DND-41 (cell line): ENCODE data around the gene TRIP12.
A peak's percentile ranks its signal among the peaks of the same experiment; 100 is the strongest.

Experiments used
- ATAC-seq: fragments of 200-7000 bp; cut with Tn5 transposase; 3 replicates; pipeline ENCODE4 v1.9.1; 2021; ENCODE audit warnings: low read depth; ENCODE audit not compliant: insufficient read depth
- DNase-seq: peaks from one replicate; pipeline ENCODE4 v3.0.0-alpha.2; 2020
- H2AFZ ChIP-seq: 2 replicates; pipeline ENCODE4 v1.6.0; 2012; ENCODE audit warnings: low read depth, low read length
- H3K27ac ChIP-seq: 2 replicates; pipeline ENCODE4 v1.5.1; 2012; ENCODE audit warnings: low read length, inconsistent platforms
- H3K27me3 ChIP-seq: fragments of 200-600 bp; sonication (generic); 2 replicates; pipeline ENCODE4 v1.6.0; 2012; ENCODE audit warnings: low read length, mild to moderate bottlenecking, inconsistent platforms; ENCODE audit not compliant: insufficient read depth, poor library complexity
- H3K36me3 ChIP-seq: 2 replicates; pipeline ENCODE4 v1.5.1; 2012; ENCODE audit warnings: low read length, inconsistent platforms; ENCODE audit not compliant: insufficient read depth
- H3K4me1 ChIP-seq: 2 replicates; pipeline ENCODE4 v1.5.1; 2012; ENCODE audit warnings: mild to moderate bottlenecking, low read length; ENCODE audit not compliant: insufficient read depth
- H3K4me2 ChIP-seq: 2 replicates; pipeline ENCODE4 v1.6.0; 2012; ENCODE audit warnings: mild to moderate bottlenecking, moderate library complexity, low read length, inconsistent platforms; ENCODE audit not compliant: insufficient read depth
- H3K4me3 ChIP-seq, 2 experiments: fragments of 200-600 bp in 1 of 2; shearing (Covaris generic) in 1 of 2; 2 replicates each; pipeline ENCODE4 v1.5.1; 2012 to 2016; ENCODE audit warnings: inconsistent platforms in 2 of 2, low read length in 2 of 2, mild to moderate bottlenecking in 2 of 2, low read depth in 1 of 2, moderate library complexity in 1 of 2
- H3K79me2 ChIP-seq: 2 replicates; pipeline ENCODE4 v1.6.0; 2012; ENCODE audit warnings: low read length, inconsistent platforms; ENCODE audit not compliant: insufficient read depth
- H3K9ac ChIP-seq: 2 replicates; pipeline ENCODE4 v1.6.0; 2012; ENCODE audit warnings: low read depth, mild to moderate bottlenecking, inconsistent platforms, low read length, moderate library complexity
- H3K9me3 ChIP-seq: 2 replicates; pipeline ENCODE4 v1.5.1; 2012; ENCODE audit warnings: low read length, moderate library complexity, mild to moderate bottlenecking, inconsistent platforms; ENCODE audit not compliant: insufficient read depth, severe bottlenecking
- H4K20me1 ChIP-seq: 2 replicates; pipeline ENCODE4 v1.6.0; 2012; ENCODE audit warnings: low read length; ENCODE audit not compliant: insufficient read depth
- CTCF ChIP-seq: IDR thresholded peaks from 2 replicates; pipeline ENCODE4 v1.5.1; 2012; ENCODE audit warnings: borderline replicate concordance, low read length, moderate library complexity, mild to moderate bottlenecking; ENCODE audit not compliant: poor library complexity, severe bottlenecking; ENCODE audit errors: extremely low read depth
- EZH2 ChIP-seq: IDR thresholded peaks from 3 replicates; pipeline ENCODE4 v1.6.1; 2012; ENCODE audit warnings: borderline replicate concordance, low read depth, mild to moderate bottlenecking, moderate library complexity, low read length, inconsistent platforms; ENCODE audit not compliant: severe bottlenecking

The TRIP12 gene

DNA sequence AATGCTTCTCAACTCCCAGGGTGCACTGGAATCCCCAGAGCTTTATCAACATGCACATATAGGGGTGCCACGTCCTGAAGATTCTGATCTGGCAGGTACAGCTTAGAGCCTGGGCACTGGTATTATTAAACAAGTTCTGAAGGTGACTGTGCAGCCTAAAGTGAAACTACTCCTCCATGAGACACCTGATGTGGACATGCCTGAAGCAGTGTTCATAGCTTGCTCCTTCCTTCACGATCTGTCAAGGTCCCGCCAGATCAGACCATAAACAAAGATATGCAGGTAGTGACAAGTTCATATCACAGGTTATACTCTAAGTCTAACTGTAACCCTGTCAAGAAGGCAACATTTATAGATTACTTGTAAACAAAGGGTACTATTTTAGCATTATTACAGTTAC, 142.2 kb downstream of the TRIP12 start:
- H4K20me1 ChIP-seq = peaks cover 5% of the 10 kb centered on the region; the same call in 1 of the 2 replicates
- no peak overlapping the region for H3K9ac ChIP-seq
- DNase-seq (no peak), ATAC-seq (no peak)
- H3K79me2 ChIP-seq = no peaks in the 10 kb centered on the region
- no peak overlapping the region for H3K27ac ChIP-seq
- H3K36me3 ChIP-seq = peaks cover 76% of the 10 kb centered on the region
- H2AFZ ChIP-seq = no peak overlapping the region
- no peaks in the 10 kb centered on the region for H3K9me3 ChIP-seq
- no peaks in the 10 kb centered on the region for H3K27me3 ChIP-seq
- TF ChIP-seq EZH2 (no peak), CTCF (no peak)
- H3K4me3 ChIP-seq = no peak overlapping the region
- H3K4me1 ChIP-seq = peaks cover 25% of the 10 kb centered on the region
- H3K4me2 ChIP-seq = no peak overlapping the region

DNA sequence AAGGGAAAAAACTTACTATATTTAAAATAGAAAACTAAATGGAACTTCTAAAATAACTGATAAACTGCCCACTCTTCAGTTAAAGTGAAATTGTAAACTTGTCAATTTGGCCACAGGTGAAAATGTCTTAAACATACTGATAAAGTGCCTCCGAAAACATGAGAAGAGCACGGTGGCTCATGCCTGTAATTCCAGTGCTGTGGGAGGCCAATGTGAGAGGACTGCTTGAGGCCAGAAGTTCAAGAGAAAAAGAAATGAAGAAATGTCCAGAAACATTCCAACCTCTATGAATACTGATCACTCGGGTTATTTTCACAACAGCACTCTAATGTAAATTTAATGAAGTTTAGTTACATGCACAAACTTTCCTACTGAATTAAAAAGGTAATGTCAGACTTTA, 144.1 kb downstream of the TRIP12 start:
- no peak for DNase-seq
- Histone ChIP-seq H3K9ac (no peak overlapping the region), H3K27me3 (no peaks in the 10 kb centered on the region), H4K20me1 (peaks cover 5% of the 10 kb centered on the region; the same call in 1 of the 2 replicates), H2AFZ (no peak overlapping the region), H3K36me3 (peaks cover 84% of the 10 kb centered on the region), H3K79me2 (no peaks in the 10 kb centered on the region), H3K4me2 (no peak overlapping the region), H3K4me1 (peaks cover 25% of the 10 kb centered on the region), H3K9me3 (no peaks in the 10 kb centered on the region), H3K27ac (no peak overlapping the region), H3K4me3 (no peak overlapping the region)
- no peak for TF ChIP-seq EZH2
- TF ChIP-seq CTCF = no peak
- ATAC-seq = no peak

- Histone ChIP-seq H3K79me2 (no peaks in the 10 kb centered on the region), H3K9me3 (no peaks in the 10 kb centered on the region), H3K36me3 (peaks cover 97% of the 10 kb centered on the region), H3K4me2 (no peak overlapping the region), H4K20me1 (peaks cover 5% of the 10 kb centered on the region; the same call in 1 of the 2 replicates), H3K4me3 (no peak overlapping the region), H3K27ac (peak overlapping the region; percentile 82), H3K27me3 (no peaks in the 10 kb centered on the region), H2AFZ (no peak overlapping the region), H3K9ac (no peak overlapping the region), H3K4me1 (peaks cover 25% of the 10 kb centered on the region)
- ATAC-seq (peak; percentile 89), DNase-seq (peak; percentile 12)
- TF ChIP-seq EZH2 (no peak), CTCF (no peak)
These were observed 146.0 kb downstream of the TRIP12 start for GRCh38 chr2:229775614-229776313.
